Measurements from ENCODE around the gene ACP1. TPM values are rescaled to one million over a fixed set of nuclear protein-coding genes. Genes with fewer than 3 reads are reported as not detected.
A peak's percentile ranks its signal among the peaks of the same experiment; 100 is the strongest.
"Not testable (repeated sequence)": the region's sequence is repeated elsewhere in the genome, so short reads cannot be mapped to it uniquely, and the experiment has no call there.

Gene ACP1
- total and polyA plus RNA-seq, 3 experiments from 2014 or later = 152 to 171 (median 160) TPM

DNA sequence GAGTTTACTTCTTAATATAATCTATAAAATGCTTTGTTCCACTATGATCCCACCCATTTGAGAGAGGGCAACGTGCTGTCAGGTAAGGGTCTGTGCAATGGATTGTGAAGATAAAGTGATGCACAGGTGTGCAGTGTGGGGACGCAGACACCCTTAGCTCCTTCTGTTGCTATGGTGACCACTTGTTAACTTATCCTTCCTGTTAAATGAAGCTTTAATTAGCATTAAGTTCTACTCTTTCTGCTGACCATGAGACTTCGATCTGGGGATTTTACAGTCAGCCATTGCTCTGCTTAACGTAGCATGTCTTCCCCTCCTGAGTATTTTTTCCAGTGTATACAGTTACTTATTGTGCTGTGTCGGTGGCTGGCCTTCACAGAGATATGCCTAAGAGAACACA, 46.2 kb downstream of the ACP1 start:
- Mint-ChIP-seq H3K9me3 (no peaks in the 10 kb centered on the region), H3K27me3 (peaks cover 0 to 8% of the 10 kb centered on the region in 2 donors), H3K4me1 (peaks cover 0 to under 1% (median 0%) of the 10 kb centered on the region in 3 donors), H3K4me3 (no peak overlapping the region), H3K27ac (no peak overlapping the region), H3K36me3 (no peaks in the 10 kb centered on the region)
- no peak for DNase-seq
- Histone ChIP-seq H3K9me3 (ENCODE audit: low read length) (no peaks in the 10 kb centered on the region), H3K4me3 (ENCODE audit: low read length) (no peak overlapping the region), H3K27ac (ENCODE audit: low read depth, low read length) (no peak overlapping the region), H3K4me1 (ENCODE audit: insufficient read depth, low read length) (no peaks in the 10 kb centered on the region), H3K27me3 (ENCODE audit: insufficient read depth, low read length, poor library complexity, severe bottlenecking) (no peaks in the 10 kb centered on the region), H3K36me3 (ENCODE audit: insufficient read depth, low read length) (no peaks in the 10 kb centered on the region)
- CTCF ChIA-PET = no interaction called here
- POLR2A ChIA-PET = no interaction called here

DNA sequence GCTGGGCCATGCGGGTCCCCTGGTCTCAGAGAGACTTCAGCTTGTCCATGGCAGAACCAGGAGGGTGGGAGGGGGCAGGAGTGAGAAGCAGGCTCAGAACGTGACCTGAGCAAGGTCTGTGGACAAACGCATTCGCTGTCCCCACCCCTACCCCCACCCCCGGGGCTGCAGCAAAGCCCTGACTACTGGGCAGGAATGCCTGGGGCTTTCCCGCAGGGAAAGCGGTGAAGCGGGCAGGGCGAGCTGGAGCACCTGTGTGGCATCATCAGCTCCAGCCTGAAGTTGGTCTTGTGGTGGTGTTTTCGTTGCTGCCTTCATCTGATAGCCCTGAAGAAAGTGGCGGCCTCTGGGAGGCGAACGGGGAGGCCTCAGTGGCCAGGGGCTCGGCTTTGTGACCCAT, 49.2 kb downstream of the ACP1 start:
- peaks cover 13 to 22% (median 21%) of the 10 kb centered on the region in 3 donors for H3K4me1 Mint-ChIP-seq
- no peak for DNase-seq
- no peak overlapping the region for H3K4me3 Mint-ChIP-seq
- H3K36me3 ChIP-seq (ENCODE audit: insufficient read depth, low read length) = no peaks in the 10 kb centered on the region
- H3K27ac ChIP-seq (ENCODE audit: low read depth, low read length) = no peak overlapping the region
- no peak overlapping the region for H3K4me3 ChIP-seq (ENCODE audit: low read length)
- no peaks in the 10 kb centered on the region for H3K9me3 ChIP-seq (ENCODE audit: low read length)
- H3K27me3 ChIP-seq (ENCODE audit: insufficient read depth, low read length, poor library complexity, severe bottlenecking) = no peaks in the 10 kb centered on the region
- peaks cover 0 to 4% (median 0%) of the 10 kb centered on the region in 3 donors for H3K36me3 Mint-ChIP-seq
- H3K4me1 ChIP-seq (ENCODE audit: insufficient read depth, low read length) = peaks cover 11% of the 10 kb centered on the region
- ChIA-PET CTCF (no interaction called here), POLR2A (no interaction called here)
- H3K27me3 Mint-ChIP-seq = peaks cover 0 to 10% of the 10 kb centered on the region in 2 donors
- H3K9me3 Mint-ChIP-seq = no peaks in the 10 kb centered on the region
- H3K27ac Mint-ChIP-seq = no peak overlapping the region

DNA sequence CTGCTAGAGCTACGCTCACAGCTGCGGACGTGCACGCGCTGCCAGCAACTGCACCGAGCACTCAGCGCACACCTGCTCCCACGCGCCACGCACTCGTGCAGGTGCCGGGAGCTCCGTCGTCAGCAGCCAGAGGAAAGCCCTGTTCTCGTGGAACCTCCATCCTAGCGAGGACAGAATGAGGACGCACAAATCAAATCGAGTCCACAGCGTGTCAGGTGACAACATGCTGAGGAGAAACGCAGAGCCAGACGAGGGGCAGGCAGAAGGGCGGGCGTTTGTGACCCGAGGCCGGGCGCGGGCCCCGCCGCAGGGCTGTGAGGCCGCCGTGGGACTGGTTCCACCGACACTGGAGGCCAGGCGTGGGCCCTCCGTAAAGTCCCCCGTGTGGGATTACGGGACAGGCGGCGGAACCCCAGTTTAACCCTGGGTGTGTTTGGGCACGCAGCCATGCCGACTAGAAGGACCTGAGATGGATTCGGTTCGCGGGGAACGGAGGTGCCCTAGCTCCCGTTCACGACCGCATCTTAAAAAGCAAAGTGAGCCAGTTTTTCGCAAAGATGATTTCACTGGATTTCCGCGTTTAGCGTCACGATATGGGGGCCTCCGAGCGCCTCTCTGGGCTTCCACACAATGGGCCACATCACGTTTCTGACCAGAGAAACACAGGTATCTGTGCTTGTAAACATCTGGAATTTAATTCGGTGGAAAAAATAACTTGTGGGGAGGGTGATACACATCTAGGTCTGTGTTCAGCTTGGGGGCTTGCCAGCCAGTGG, 50.0 kb downstream of the ACP1 start:
- H3K9me3 Mint-ChIP-seq = no peaks in the 10 kb centered on the region
- H3K4me1 ChIP-seq (ENCODE audit: insufficient read depth, low read length) = peaks cover 11% of the 10 kb centered on the region
- H3K27me3 ChIP-seq (ENCODE audit: insufficient read depth, low read length, poor library complexity, severe bottlenecking) = no peaks in the 10 kb centered on the region
- H3K4me1 Mint-ChIP-seq = peaks cover 13 to 23% (median 22%) of the 10 kb centered on the region in 3 donors
- peaks cover 0 to 10% of the 10 kb centered on the region in 2 donors for H3K27me3 Mint-ChIP-seq
- H3K27ac ChIP-seq (ENCODE audit: low read depth, low read length) = no peak overlapping the region
- no peak for DNase-seq
- ChIA-PET CTCF (no interaction called here), POLR2A (no interaction called here)
- H3K4me3 Mint-ChIP-seq = no peak overlapping the region
- H3K36me3 ChIP-seq (ENCODE audit: insufficient read depth, low read length) = no peaks in the 10 kb centered on the region
- H3K36me3 Mint-ChIP-seq = peaks cover 0 to 4% (median 0%) of the 10 kb centered on the region in 3 donors
- H3K4me3 ChIP-seq (ENCODE audit: low read length) = no peak overlapping the region
- no peaks in the 10 kb centered on the region for H3K9me3 ChIP-seq (ENCODE audit: low read length)
- no peak overlapping the region for H3K27ac Mint-ChIP-seq

DNA sequence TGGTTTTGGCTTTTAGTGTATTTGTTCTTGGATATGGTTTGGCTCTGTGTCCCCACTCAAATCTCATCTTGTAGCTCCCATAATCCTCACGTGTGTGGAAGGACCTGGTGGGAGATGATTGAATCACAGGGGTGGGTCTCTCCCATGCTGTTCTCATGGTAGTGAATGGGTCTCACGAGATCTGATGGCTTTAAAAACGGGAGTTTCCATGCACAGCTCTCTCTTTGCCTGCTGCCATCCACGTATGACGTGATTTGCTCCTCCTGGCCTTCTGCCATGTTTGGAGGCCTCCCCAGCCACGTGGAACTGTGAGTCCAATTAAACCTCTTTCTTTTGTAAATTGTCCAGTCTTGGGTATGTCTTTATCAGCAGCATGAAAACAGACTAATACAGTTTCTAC, 51.2 kb downstream of the ACP1 start:
- H3K4me1 Mint-ChIP-seq = peaks cover 13 to 30% (median 28%) of the 10 kb centered on the region in 3 donors
- H3K36me3 Mint-ChIP-seq; H3K4me3 Mint-ChIP-seq; H3K36me3 ChIP-seq (ENCODE audit: insufficient read depth, low read length); CTCF ChIA-PET; H3K4me3 ChIP-seq (ENCODE audit: low read length); POLR2A ChIA-PET; H3K9me3 Mint-ChIP-seq; H3K27me3 ChIP-seq (ENCODE audit: insufficient read depth, low read length, poor library complexity, severe bottlenecking); DNase-seq; H3K9me3 ChIP-seq (ENCODE audit: low read length); H3K27ac ChIP-seq (ENCODE audit: low read depth, low read length): not testable (repeated sequence)
- peak overlapping the region in 1 of 8 donors; percentile 80 for H3K27ac Mint-ChIP-seq
- peaks cover 11% of the 10 kb centered on the region for H3K4me1 ChIP-seq (ENCODE audit: insufficient read depth, low read length)
- peaks cover 0 to 10% of the 10 kb centered on the region in 2 donors for H3K27me3 Mint-ChIP-seq

DNA sequence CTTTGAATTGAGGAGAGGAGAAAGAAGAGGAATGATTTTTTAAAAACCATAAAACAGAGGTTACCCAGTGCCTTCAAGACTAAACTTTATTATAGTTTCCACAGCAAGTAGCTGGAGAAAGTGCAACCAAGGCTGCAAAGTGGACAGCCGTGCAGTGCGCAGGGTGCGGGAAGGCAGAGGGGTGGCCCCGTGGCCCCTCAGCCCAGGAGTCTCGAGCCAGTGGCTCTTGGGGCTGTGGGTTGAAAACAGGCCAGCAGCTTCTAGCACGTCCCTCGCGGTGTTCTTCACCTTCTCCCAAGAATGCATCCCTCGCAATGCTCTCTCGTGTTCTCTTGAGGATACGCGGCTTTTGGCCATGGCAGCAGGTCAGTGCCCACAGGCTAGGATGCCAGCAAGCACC, 51.6 kb downstream of the ACP1 start:
- no peak overlapping the region for H3K4me3 Mint-ChIP-seq

DNA sequence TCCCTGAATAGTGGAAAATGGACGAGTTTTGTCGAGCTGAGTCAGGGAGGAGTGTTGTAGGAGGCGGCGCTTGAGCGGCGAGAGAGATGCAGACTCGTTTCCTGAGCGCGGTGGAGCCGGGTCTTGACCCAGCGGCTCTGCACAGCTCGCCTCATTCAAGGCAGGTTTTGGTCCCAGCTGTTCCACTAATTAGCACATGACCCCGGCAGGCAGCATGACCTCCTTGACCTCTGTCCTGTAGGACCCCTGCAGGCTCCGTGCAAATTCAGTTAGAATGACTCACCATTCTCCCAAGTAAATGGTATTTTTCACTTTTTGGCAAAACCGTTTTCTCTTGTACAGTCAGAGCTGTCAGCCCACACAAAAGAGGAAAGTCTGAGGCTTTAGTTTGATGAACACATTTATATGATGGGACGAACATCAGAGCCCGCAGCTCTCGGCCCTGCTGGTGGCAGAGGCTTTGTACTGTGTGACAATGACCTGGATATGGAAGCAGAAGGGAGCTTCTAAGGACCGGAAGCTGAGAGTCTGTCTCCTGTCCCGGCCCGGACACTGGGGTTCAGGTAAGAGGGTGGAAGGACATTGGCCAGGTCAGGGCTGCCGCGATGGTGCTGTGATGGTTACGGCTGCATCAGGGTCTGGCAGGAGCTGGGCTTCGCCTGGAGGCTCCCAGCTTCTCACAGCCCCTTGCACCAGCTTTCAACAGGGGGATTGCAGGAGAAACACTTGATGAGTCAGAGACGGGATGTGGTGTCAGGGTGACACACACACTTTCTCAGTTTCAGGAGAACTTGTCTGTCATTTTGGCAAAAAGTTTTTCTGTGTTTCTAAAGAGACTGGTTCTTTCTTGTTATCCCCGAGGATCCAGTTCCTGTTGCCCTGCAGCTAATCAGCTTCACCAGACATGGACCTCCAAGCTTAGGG, 53.0 kb downstream of the ACP1 start:
- peak overlapping the region in 7 of 8 donors; percentile 26 to 93 (median 77) for H3K27ac Mint-ChIP-seq
- Histone ChIP-seq H3K36me3 (ENCODE audit: insufficient read depth, low read length) (no peaks in the 10 kb centered on the region), H3K4me1 (ENCODE audit: insufficient read depth, low read length) (peaks cover 11% of the 10 kb centered on the region), H3K9me3 (ENCODE audit: low read length) (no peaks in the 10 kb centered on the region), H3K27ac (ENCODE audit: low read depth, low read length) (peak overlapping the region; percentile 17), H3K4me3 (ENCODE audit: low read length) (no peak overlapping the region), H3K27me3 (ENCODE audit: insufficient read depth, low read length, poor library complexity, severe bottlenecking) (no peaks in the 10 kb centered on the region)
- peaks cover 0 to 4% (median 0%) of the 10 kb centered on the region in 3 donors for H3K36me3 Mint-ChIP-seq
- H3K4me3 Mint-ChIP-seq = peak overlapping the region; percentile 36 to 93 (median 81)
- peak in 3 of 5 donors; percentile 3 to 25 (median 12) for DNase-seq
- H3K9me3 Mint-ChIP-seq = no peaks in the 10 kb centered on the region
- POLR2A ChIA-PET = no interaction called here
- peaks cover 13 to 30% (median 28%) of the 10 kb centered on the region in 3 donors for H3K4me1 Mint-ChIP-seq
- CTCF ChIA-PET = interaction anchor here (1.9 kb wide), 1 partner anchor 14 kb away, joined by 4 read pairs; no protein-coding TSS in a partner anchor
- H3K27me3 Mint-ChIP-seq = peaks cover 0 to 8% of the 10 kb centered on the region in 2 donors

More for the DNA sequence above, 51.6 kb downstream of the ACP1 start:
- Histone ChIP-seq H3K36me3 (ENCODE audit: insufficient read depth, low read length) (no peaks in the 10 kb centered on the region), H3K27ac (ENCODE audit: low read depth, low read length) (no peak overlapping the region), H3K4me3 (ENCODE audit: low read length) (no peak overlapping the region), H3K4me1 (ENCODE audit: insufficient read depth, low read length) (peaks cover 11% of the 10 kb centered on the region), H3K27me3 (ENCODE audit: insufficient read depth, low read length, poor library complexity, severe bottlenecking) (no peaks in the 10 kb centered on the region), H3K9me3 (ENCODE audit: low read length) (no peaks in the 10 kb centered on the region)
- peaks cover 0 to 4% (median 0%) of the 10 kb centered on the region in 3 donors for H3K36me3 Mint-ChIP-seq
- DNase-seq = no peak
- CTCF ChIA-PET = interaction anchor here (1.9 kb wide), 1 partner anchor 15 kb away, joined by 4 read pairs; no protein-coding TSS in a partner anchor
- H3K27ac Mint-ChIP-seq = peak overlapping the region in 1 of 8 donors; percentile 17
- peaks cover 0 to 6% of the 10 kb centered on the region in 2 donors for H3K27me3 Mint-ChIP-seq
- peaks cover 13 to 30% (median 28%) of the 10 kb centered on the region in 3 donors for H3K4me1 Mint-ChIP-seq
- POLR2A ChIA-PET = no interaction called here
- H3K9me3 Mint-ChIP-seq = no peaks in the 10 kb centered on the region

DNA sequence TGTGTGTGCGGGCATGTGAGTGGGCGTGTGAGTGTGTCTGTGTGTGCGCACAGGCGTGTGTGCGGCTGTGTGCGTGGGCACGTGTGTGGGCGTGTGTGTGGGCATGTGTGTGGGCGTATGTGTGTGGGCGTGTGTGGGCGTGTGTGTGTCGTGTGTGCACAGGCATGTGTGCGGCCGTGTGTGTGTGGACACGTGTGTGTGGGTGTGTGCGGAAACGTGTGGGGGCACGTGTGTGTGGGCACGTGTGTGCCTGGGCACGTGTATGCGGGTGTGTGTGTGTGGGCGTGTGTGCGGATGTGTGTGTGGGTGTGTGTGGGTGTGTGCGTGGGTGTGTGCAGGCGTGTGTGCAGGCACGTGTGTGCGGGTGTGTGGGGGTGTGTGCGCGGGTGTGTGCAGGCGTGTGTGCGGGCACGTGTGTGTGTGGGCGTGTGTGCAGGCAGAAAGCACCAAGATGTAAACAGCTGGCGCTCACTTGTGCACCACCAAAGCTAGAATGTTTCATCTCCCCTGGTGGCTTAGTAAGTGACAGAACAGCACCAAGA, 54.4 kb downstream of the ACP1 start:
- H3K36me3 Mint-ChIP-seq = peaks cover 0 to 4% (median 0%) of the 10 kb centered on the region in 3 donors
- Histone ChIP-seq H3K36me3 (ENCODE audit: insufficient read depth, low read length) (no peaks in the 10 kb centered on the region), H3K4me1 (ENCODE audit: insufficient read depth, low read length) (peaks cover 11% of the 10 kb centered on the region), H3K27ac (ENCODE audit: low read depth, low read length) (no peak overlapping the region), H3K27me3 (ENCODE audit: insufficient read depth, low read length, poor library complexity, severe bottlenecking) (no peaks in the 10 kb centered on the region), H3K9me3 (ENCODE audit: low read length) (no peaks in the 10 kb centered on the region), H3K4me3 (ENCODE audit: low read length) (no peak overlapping the region)
- POLR2A ChIA-PET = no interaction called here
- H3K9me3 Mint-ChIP-seq = no peaks in the 10 kb centered on the region
- DNase-seq = no peak
- H3K27ac Mint-ChIP-seq = peak overlapping the region in 4 of 8 donors; percentile 63 to 85 (median 72)
- H3K4me1 Mint-ChIP-seq = peaks cover 13 to 30% (median 28%) of the 10 kb centered on the region in 3 donors
- H3K27me3 Mint-ChIP-seq = peaks cover 2 to 10% of the 10 kb centered on the region in 2 donors
- CTCF ChIA-PET = no interaction called here
- peak overlapping the region in 2 of 7 donors; percentile 69 to 81 for H3K4me3 Mint-ChIP-seq

All from CD8-positive, alpha-beta memory T cell (primary cell).